Activated CD8-positive, alpha-beta memory T cell treated with anti-CD3 and anti-CD28 coated beads, Interleukin-2, amount 50 U/mL, for 4 hours (primary cell): ENCODE data around the gene CHCHD6.

Source experiments
- DNase-seq: peaks from one replicate; pipeline ENCODE4 v3.0.0-alpha.2; 2020

CHCHD6 gene

GRCh38 chr3:126704494-126705214, 614 bp downstream of the CHCHD6 start:
- DNase-seq = peak; percentile 22

GRCh38 chr3:126706631-126707030, 2.6 kb downstream of the CHCHD6 start:
- DNase-seq = no peak

GRCh38 chr3:126711121-126711760, 7.2 kb downstream of the CHCHD6 start:
- no peak for DNase-seq

GRCh38 chr3:126713199-126713598, 9.2 kb downstream of the CHCHD6 start:
- DNase-seq = no peak

- no peak for DNase-seq
Measured at GRCh38 chr3:126714276-126714900, 10.3 kb downstream of the CHCHD6 start.

GRCh38 chr3:126714921-126715320, 10.9 kb downstream of the CHCHD6 start:
- no peak for DNase-seq

GRCh38 chr3:126715432-126715831, 11.4 kb downstream of the CHCHD6 start:
- DNase-seq = no peak

GRCh38 chr3:126716057-126716456, 12.0 kb downstream of the CHCHD6 start:
- no peak for DNase-seq

GRCh38 chr3:126718561-126719445, 14.8 kb downstream of the CHCHD6 start:
- DNase-seq = no peak

GRCh38 chr3:126720596-126720995, 16.6 kb downstream of the CHCHD6 start:
- DNase-seq = no peak

GRCh38 chr3:126721246-126721645, 17.2 kb downstream of the CHCHD6 start:
- DNase-seq = no peak

GRCh38 chr3:126723237-126723636, 19.2 kb downstream of the CHCHD6 start:
- DNase-seq = no peak

GRCh38 chr3:126723801-126724200, 19.8 kb downstream of the CHCHD6 start:
- no peak for DNase-seq

GRCh38 chr3:126728680-126729079, 24.6 kb downstream of the CHCHD6 start:
- DNase-seq = no peak

- no peak for DNase-seq
Measured at GRCh38 chr3:126730376-126730775, 26.3 kb downstream of the CHCHD6 start.

GRCh38 chr3:126731044-126731443, 27.0 kb downstream of the CHCHD6 start:
- no peak for DNase-seq

- no peak for DNase-seq
Measured at GRCh38 chr3:126732281-126733060, 28.4 kb downstream of the CHCHD6 start.

- DNase-seq = no peak
Measured at GRCh38 chr3:126733061-126733430, 29.0 kb downstream of the CHCHD6 start.

- DNase-seq = no peak
Measured at GRCh38 chr3:126734106-126734723, 30.2 kb downstream of the CHCHD6 start.

- no peak for DNase-seq
Measured at GRCh38 chr3:126737527-126737926, 33.5 kb downstream of the CHCHD6 start.

GRCh38 chr3:126742057-126742456, 38.0 kb downstream of the CHCHD6 start:
- no peak for DNase-seq

GRCh38 chr3:126743350-126743749, 39.3 kb downstream of the CHCHD6 start:
- DNase-seq = no peak
